A549 (cell line): ENCODE results near the gene COBL. TPM values are rescaled to one million over a fixed set of nuclear protein-coding genes. Genes with fewer than 3 reads are reported as not detected.
A peak's percentile ranks its signal among the peaks of the same experiment; 100 is the strongest.

Source experiments
- ATAC-seq, 2 experiments: fragments of 200-7000 bp in 1 of 2; fragments of >200 bp in 1 of 2; cut with Nextera tagmentation in 1 of 2; cut with Tn5 transposase in 1 of 2; 3 replicates each; pipeline versions ENCODE4 v1.8.0 to v1.9.1; 2018 to 2020; ENCODE audit warnings: mild to moderate bottlenecking in 1 of 2, moderate library complexity in 1 of 2
- CTCF ChIA-PET: fragments of 300-600 bp; sonication (Branson Sonifier 250); formaldehyde crosslinking; extraction: SDS; loops from one replicate; lab custom pipeline; 2021; ENCODE audit warnings: antibody characterized with exemption, inconsistent platforms; lab: Yijun Ruan, JAX
- POLR2A ChIA-PET: fragments of 350-600 bp; formaldehyde crosslinking; extraction: SDS; loops from one replicate; lab custom pipeline; 2021; ENCODE audit warnings: antibody characterized with exemption, inconsistent platforms; lab: Yijun Ruan, JAX
- DNase-seq, 2 experiments: peaks; one replicate each; pipeline versions ENCODE4 v3.0.0 to v3.0.0-alpha.2; 2011 to 2016; ENCODE audit warnings: low read depth in 1 of 2, low spot score in 1 of 2
- FAIRE-seq: peaks from 2 replicates; lab custom pipeline; 2011; peaks lifted over from hg19 to GRCh38; lab: Jason Lieb, UNC
- H3K27ac ChIP-seq, 2 experiments: fragments of >200 bp; sonication (Bioruptor Twin); formaldehyde crosslinking; 3 replicates each; pipeline ENCODE4 v1.5.1; 2016 to 2017
- H3K4me1 ChIP-seq: fragments of >200 bp; sonication (Bioruptor Twin); formaldehyde crosslinking; 3 replicates; pipeline ENCODE4 v1.6.1; 2016
- H3K4me2 ChIP-seq: fragments of >200 bp; sonication (Bioruptor Twin); formaldehyde crosslinking; 3 replicates; pipeline ENCODE4 v1.6.1; 2016
- H3K4me3 ChIP-seq: fragments of >200 bp; sonication (Bioruptor Twin); formaldehyde crosslinking; 3 replicates; pipeline ENCODE4 v1.5.1; 2016
- H3K9me3 ChIP-seq: fragments of >200 bp; sonication (Bioruptor Twin); formaldehyde crosslinking; 3 replicates; pipeline ENCODE4 v1.6.1; 2016
- ATOH8 ChIP-seq: fragments of 250-450 bp; sonication (Bioruptor Pico); IDR thresholded peaks from 2 replicates; pipeline ENCODE4 v1.5.0; 2020; ENCODE audit warnings: low read depth, mild to moderate bottlenecking, moderate library complexity
- BCL3 ChIP-seq: fragments of >200 bp; sonication (Bioruptor Twin); formaldehyde crosslinking; IDR thresholded peaks from 3 replicates; pipeline ENCODE4 v1.6.1; 2016
- BHLHE40 ChIP-seq: IDR thresholded peaks from 2 replicates; pipeline ENCODE4 v1.6.1; 2012; ENCODE audit warnings: low read depth, low read length, inconsistent platforms
- CBX8 ChIP-seq: fragments of 200-600 bp; sonication (generic); IDR thresholded peaks from 2 replicates; pipeline ENCODE4 v1.6.1; 2016
- CEBPB ChIP-seq, 2 experiments: fragments of >200 bp in 1 of 2; sonication (Bioruptor Twin) in 1 of 2; formaldehyde crosslinking in 1 of 2; IDR thresholded peaks; 2 replicates each; pipeline ENCODE4 v1.6.1; 2012 to 2016
- CTCF ChIP-seq: fragments of >200 bp; sonication (Bioruptor Twin); formaldehyde crosslinking; IDR thresholded peaks from 3 replicates; pipeline ENCODE4 v1.5.1; 2016
- EHMT2 ChIP-seq: fragments of 200-600 bp; sonication (generic); IDR thresholded peaks from 2 replicates; pipeline ENCODE4 v1.6.1; 2016; ENCODE audit warnings: antibody characterized with exemption, low read depth, mild to moderate bottlenecking, moderate library complexity
- HOXB5 ChIP-seq: fragments of 250-450 bp; sonication (Bioruptor Pico); IDR thresholded peaks from 2 replicates; pipeline ENCODE4 v1.5.0; 2020; ENCODE audit warnings: mild to moderate bottlenecking, moderate library complexity
- KDM5A ChIP-seq: fragments of 200-600 bp; sonication (generic); IDR thresholded peaks from 2 replicates; pipeline ENCODE4 v1.6.1; 2016; ENCODE audit warnings: antibody characterized with exemption, mild to moderate bottlenecking
- MAFK ChIP-seq: fragments of 450-650 bp; IDR thresholded peaks from 2 replicates; pipeline ENCODE4 v1.6.1; 2014; ENCODE audit not compliant: partially characterized antibody
- MAZ ChIP-seq: fragments of 150-350 bp; IDR thresholded peaks from 2 replicates; pipeline ENCODE4 v1.6.1; 2014; ENCODE audit warnings: antibody characterized with exemption, low read depth, low read length, borderline replicate concordance
- NR3C1 ChIP-seq: fragments of >200 bp; sonication (Bioruptor Twin); formaldehyde crosslinking; IDR thresholded peaks from 3 replicates; pipeline ENCODE4 v1.6.1; 2017
- RNF2 ChIP-seq: fragments of 200-600 bp; sonication (generic); IDR thresholded peaks from 2 replicates; pipeline ENCODE4 v1.6.1; 2016; ENCODE audit warnings: low read depth, mild to moderate bottlenecking, antibody characterized with exemption, moderate library complexity, borderline replicate concordance
- SMC3 ChIP-seq: fragments of >200 bp; sonication (Bioruptor Twin); formaldehyde crosslinking; IDR thresholded peaks from 3 replicates; pipeline ENCODE4 v1.6.1; 2018; ENCODE audit warnings: inconsistent platforms
- TP53 ChIP-seq: fragments of 250-450 bp; sonication (Bioruptor Pico); IDR thresholded peaks from 2 replicates; pipeline ENCODE4 v1.5.0; 2021; ENCODE audit warnings: mild to moderate bottlenecking, moderate library complexity
- ZC3H11A ChIP-seq: fragments of 450-650 bp; IDR thresholded peaks from 2 replicates; pipeline ENCODE4 v1.6.1; 2014; ENCODE audit warnings: antibody characterized with exemption, mild to moderate bottlenecking
- ZFP36 ChIP-seq: fragments of 450-650 bp; IDR thresholded peaks from 2 replicates; pipeline ENCODE4 v1.6.1; 2014; ENCODE audit warnings: borderline replicate concordance; ENCODE audit not compliant: partially characterized antibody
- ZSCAN20 ChIP-seq: fragments of 250-450 bp; sonication (Bioruptor Pico); IDR thresholded peaks from 2 replicates; pipeline ENCODE4 v1.8.0; 2022; ENCODE audit warnings: mild to moderate bottlenecking, moderate library complexity
- WGBS: methylation state at CpG from one replicate; pipeline ENCODE4 v1.1.6; 2017; ENCODE audit errors: missing lambda C conversion rate; 5-methylcytosine and 5-hydroxymethylcytosine counted together
- polyA plus RNA-seq, 4 experiments: library from polyadenylated mRNA; depleted of rRNA in 3 of 4; stranded (reverse); fragments of >200 nt; fragmentation: RNase III in 1 of 4; extraction: RNeasy Plus Mini Kit Qiagen cat#74134 plus additional on column Dnase treatment in 1 of 4; gene quantifications; 2 replicates in 3 of 4; 3 replicates in 1 of 4; pipeline ENCODE4 v1.2.3, GENCODE V29; 2011 to 2017
- TF ChIP-seq, protein P1 (sequence below): IDR thresholded peaks from 2 replicates; pipeline ENCODE4 v1.6.1; 2012; ENCODE audit warnings: low read depth, borderline replicate concordance
- TF ChIP-seq, protein P2 (sequence below): fragments of >200 bp; sonication (Bioruptor Twin); formaldehyde crosslinking; IDR thresholded peaks from 2 replicates; pipeline ENCODE4 v1.6.1; 2016
- TF ChIP-seq, protein P3 (sequence below): IDR thresholded peaks from 2 replicates; pipeline ENCODE4 v1.6.1; 2012

COBL gene
- polyA plus RNA-seq, 2 of the 4 experiments (the other 2 are of a cell fraction) = 1.5 to 7.4 TPM

DNA sequence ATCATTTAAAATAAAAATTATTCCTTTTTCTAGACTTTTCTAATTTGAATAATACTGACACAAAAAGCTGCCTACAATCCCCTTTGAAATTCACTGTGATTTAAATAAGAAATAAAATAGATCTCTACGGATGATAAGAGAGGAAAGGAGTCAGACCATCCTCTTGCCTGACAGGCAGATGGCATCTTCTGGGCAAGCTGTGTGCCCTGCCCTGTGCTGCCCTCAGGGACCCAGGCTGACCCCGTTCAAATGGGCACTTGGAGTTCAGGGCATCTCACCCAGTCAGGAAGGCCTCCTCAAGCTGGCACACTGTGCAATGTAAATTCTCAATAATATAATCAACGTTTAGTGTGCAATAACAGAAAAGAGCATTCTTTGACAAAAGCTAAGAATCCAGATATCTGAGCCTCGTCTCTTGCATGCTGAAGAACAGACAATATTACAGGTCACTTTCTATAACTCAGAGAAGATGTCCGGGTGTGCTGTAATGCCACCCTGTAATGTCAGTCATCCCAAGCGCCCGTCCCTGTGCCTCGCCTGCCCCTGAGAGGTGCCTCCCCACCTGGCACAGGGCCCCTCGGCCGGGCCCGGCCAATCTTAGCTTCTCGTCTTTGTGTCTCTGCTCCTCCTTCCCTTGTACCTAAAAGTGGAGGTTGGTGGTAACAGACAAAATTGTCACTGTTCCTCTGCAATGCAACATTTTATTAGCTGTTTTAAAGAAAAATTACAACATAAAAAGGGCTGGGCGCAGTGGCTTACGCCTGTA, 263.3 kb downstream of the COBL start:
- POLR2A ChIA-PET = no interaction called here
- DNase-seq (no peak), FAIRE-seq (no peak), ATAC-seq (no peak)
- CTCF ChIA-PET = interaction anchor here (4.7 kb wide), 1 partner anchor 14 kb away, joined by 28 read pairs; no protein-coding TSS in a partner anchor
- Histone ChIP-seq H3K9me3 (no peaks in the 10 kb centered on the region), H3K4me3 (no peak overlapping the region), H3K4me1 (no peaks in the 10 kb centered on the region), H3K27ac (no peak overlapping the region)
- no peak for TF ChIP-seq MAZ
- no peak for TF ChIP-seq KDM5A
- no peak for TF ChIP-seq NR3C1
- TF ChIP-seq ZC3H11A = no peak
- TF ChIP-seq HOXB5 (CRISPR knock-in tag) = no peak
- TF ChIP-seq SMC3 = no peak
- no peak for TF ChIP-seq BCL3
- TF ChIP-seq MAFK = no peak
- no peak for TF ChIP-seq TP53 (CRISPR knock-in tag)
- TF ChIP-seq BHLHE40 = no peak
- TF ChIP-seq ZFP36 = no peak
- TF ChIP-seq, protein P1, sequence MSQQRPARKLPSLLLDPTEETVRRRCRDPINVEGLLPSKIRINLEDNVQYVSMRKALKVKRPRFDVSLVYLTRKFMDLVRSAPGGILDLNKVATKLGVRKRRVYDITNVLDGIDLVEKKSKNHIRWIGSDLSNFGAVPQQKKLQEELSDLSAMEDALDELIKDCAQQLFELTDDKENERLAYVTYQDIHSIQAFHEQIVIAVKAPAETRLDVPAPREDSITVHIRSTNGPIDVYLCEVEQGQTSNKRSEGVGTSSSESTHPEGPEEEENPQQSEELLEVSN = no peak
- no peak for TF ChIP-seq EHMT2
- no peak for TF ChIP-seq ATOH8 (CRISPR knock-in tag)
- TF ChIP-seq RNF2 = no peak
- TF ChIP-seq CTCF = no peak
- no peak for TF ChIP-seq CBX8
- TF ChIP-seq, protein P2, sequence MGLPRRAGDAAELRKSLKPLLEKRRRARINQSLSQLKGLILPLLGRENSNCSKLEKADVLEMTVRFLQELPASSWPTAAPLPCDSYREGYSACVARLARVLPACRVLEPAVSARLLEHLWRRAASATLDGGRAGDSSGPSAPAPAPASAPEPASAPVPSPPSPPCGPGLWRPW = no peak
- TF ChIP-seq ZSCAN20 (CRISPR knock-in tag) = no peak
- TF ChIP-seq, all 56 proteins: peak for 0
- no peak overlapping the region for H3K4me2 ChIP-seq
- WGBS = 86% methylated on average over 14 of the region's 14 CpGs

DNA sequence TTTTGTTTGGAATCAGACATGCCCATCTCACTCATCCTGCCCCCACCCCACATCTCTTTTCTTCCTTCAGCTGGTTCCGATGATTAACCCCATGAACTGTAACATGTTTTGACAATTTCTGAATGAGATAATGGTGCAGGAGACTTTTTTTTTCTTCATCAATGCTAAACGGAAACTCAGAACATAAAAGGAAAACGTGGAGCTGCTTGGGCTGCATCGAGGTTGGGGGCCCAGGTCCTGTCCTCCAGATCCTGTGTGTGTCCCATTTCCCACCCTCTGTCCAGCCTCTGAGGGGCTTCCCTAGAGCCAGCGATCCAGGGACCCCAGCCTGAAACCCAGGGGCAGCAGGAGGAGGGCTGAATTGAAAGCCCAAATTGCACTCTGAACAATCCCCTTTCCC, 270.1 kb downstream of the COBL start:
- DNase-seq (no peak), FAIRE-seq (no peak), ATAC-seq (no peak)
- 75% methylated on average over 5 of the region's 5 CpGs for WGBS
- TF ChIP-seq ATOH8 (CRISPR knock-in tag) (no peak), BCL3 (no peak), CEBPB (IDR thresholded peaks at IDR 0.05) (no peak)
- TF ChIP-seq, protein P3, sequence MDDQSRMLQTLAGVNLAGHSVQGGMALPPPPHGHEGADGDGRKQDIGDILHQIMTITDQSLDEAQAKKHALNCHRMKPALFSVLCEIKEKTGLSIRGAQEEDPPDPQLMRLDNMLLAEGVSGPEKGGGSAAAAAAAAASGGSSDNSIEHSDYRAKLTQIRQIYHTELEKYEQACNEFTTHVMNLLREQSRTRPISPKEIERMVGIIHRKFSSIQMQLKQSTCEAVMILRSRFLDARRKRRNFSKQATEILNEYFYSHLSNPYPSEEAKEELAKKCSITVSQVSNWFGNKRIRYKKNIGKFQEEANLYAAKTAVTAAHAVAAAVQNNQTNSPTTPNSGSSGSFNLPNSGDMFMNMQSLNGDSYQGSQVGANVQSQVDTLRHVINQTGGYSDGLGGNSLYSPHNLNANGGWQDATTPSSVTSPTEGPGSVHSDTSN = no peak
- Histone ChIP-seq H3K9me3 (no peaks in the 10 kb centered on the region), H3K27ac (peak overlapping the region in 1 of 2 experiments; percentile 63; a peak in 2 of 6 replicates), H3K4me3 (no peak overlapping the region), H3K4me1 (peaks cover 15% of the 10 kb centered on the region), H3K4me2 (peak overlapping the region; percentile 53; the same call in 2 of the 3 replicates)
- POLR2A ChIA-PET = no interaction called here
- CTCF ChIA-PET = interaction anchor here (0.6 to 1.5 kb wide), 4 partner anchors 9 to 278 kb away, joined by 3 to 6 read pairs (median 4); no protein-coding TSS in a partner anchor
